Adrenal gland (tissue), 12 donors: ENCODE measurements around the gene NIPAL3. TPM values are rescaled to one million over a fixed set of nuclear protein-coding genes. Genes with fewer than 3 reads are reported as not detected.

Experiments used
- DNase-seq, 7 donors: peaks; one replicate each; pipeline ENCODE4 v3.0.0-alpha.2; 2019 to 2020
- H3K27ac ChIP-seq, 5 donors: fragments of 200-600 bp; sonication (generic) in 4 of 5; 1 replicate in 3 of 5; 2 replicates in 2 of 5; pipeline versions ENCODE4 v1.5.1 to v1.8.0; 2016 to 2020; ENCODE audit warnings: mild to moderate bottlenecking in 1 of 5
- H3K27me3 ChIP-seq: fragments of 200-600 bp; 2 replicates; pipeline ENCODE4 v1.8.0; 2021
- H3K36me3 ChIP-seq, 2 donors: fragments of 200-600 bp; replicated peaks in 1 of 2; 1 replicate in 1 of 2; 2 replicates in 1 of 2; pipeline versions ENCODE4 v1.5.1 to v1.8.0; 2018 to 2022
- H3K4me1 ChIP-seq, 2 donors: fragments of 200-600 bp; replicated peaks in 1 of 2; 1 replicate in 1 of 2; 2 replicates in 1 of 2; pipeline versions ENCODE4 v1.5.1 to v1.8.0; 2018 to 2021
- H3K4me3 ChIP-seq, 4 donors: fragments of 200-600 bp; sonication (generic) in 3 of 4; one replicate each; pipeline ENCODE4 v1.5.1; 2016 to 2018
- H3K9me3 ChIP-seq, 3 donors: fragments of 200-600 bp; sonication (generic) in 1 of 3; replicated peaks in 1 of 3; 1 replicate in 2 of 3; 2 replicates in 1 of 3; pipeline versions ENCODE4 v1.5.1 to v1.8.0; 2016 to 2021
- POLR2A ChIP-seq, 2 donors: fragments of 450-650 bp; IDR thresholded peaks; one replicate each; pipeline ENCODE4 v1.6.1; 2017; ENCODE audit warnings: antibody characterized with exemption in 2 of 2, mild to moderate bottlenecking in 2 of 2, moderate library complexity in 1 of 2
- WGBS, 4 donors: extraction: QIAGEN DNeasy Blood & Tissue Kit in 2 of 4; methylation state at CpG; one replicate each; pipeline versions ENCODE4 v1.1.5 to v1.1.7; 2013 to 2017; 5-methylcytosine and 5-hydroxymethylcytosine counted together
- intact Hi-C, 2 donors: fragments of 100-400 bp; cut with DNase I; formaldehyde crosslinking; loops; one replicate each; pipeline versions ENCODE4 v1.14.1 to v1.15.0; 2022 to 2023
- polyA plus RNA-seq, 3 donors: library from polyadenylated mRNA; stranded (reverse); fragments of 200-250 nt in 2 of 3; fragments of 350-450 nt in 1 of 3; fragmentation: Illumina TruSeq in 1 of 3; extraction: RNeasy Lipid Tissue Mini Kit (QIAGEN cat#74804) in 1 of 3; gene quantifications; one replicate each; pipeline ENCODE4 v1.2.3, GENCODE V29; 2013 to 2014
- total RNA-seq, 9 donors: library from RNA; depleted of rRNA in 4 of 9; stranded (reverse); fragments of >200 nt in 4 of 9; fragments of 120-200 nt in 1 of 9; fragmentation: NEBNext Ultra II Directional in 1 of 9; extraction: Animal tissue kit (Norgen Biotek cat#: 25700) in 1 of 9; gene quantifications; one replicate each; pipeline versions ENCODE4 v1.1.0 to v1.2.4, GENCODE V29; 2013 to 2023
- TF ChIP-seq, protein P1 (sequence below), 6 experiments: fragments of 450-650 bp in 4 of 6; fragments of 200-600 bp in 2 of 6; sonication (generic) in 1 of 6; IDR thresholded peaks; 1 replicate in 5 of 6; 2 replicates in 1 of 6; pipeline versions ENCODE4 v1.5.1 to v1.8.0; 2016 to 2021; ENCODE audit warnings: antibody characterized with exemption in 6 of 6, mild to moderate bottlenecking in 2 of 6, moderate library complexity in 1 of 6
- donor health status: healthy with polysubstance abuse.
- donor health status: Bipolar disorder and iron deficiency.
- donor health status: DM: yes; HTN: yes; CAD: no.
- donor health status: DM: no; HTN: no; CAD: no.
- donor health status: DM: no; HTN: no; CAD: no.
- donor health status: DM: yes; HTN: yes; CAD: no.

Gene NIPAL3
- total and polyA plus RNA-seq, 12 donors = 5.6 to 88.4 (median 28.0) TPM

GRCh38 chr1:24465099-24465498 lies 49.5 kb downstream of the NIPAL3 start:
- TF ChIP-seq, protein P1, sequence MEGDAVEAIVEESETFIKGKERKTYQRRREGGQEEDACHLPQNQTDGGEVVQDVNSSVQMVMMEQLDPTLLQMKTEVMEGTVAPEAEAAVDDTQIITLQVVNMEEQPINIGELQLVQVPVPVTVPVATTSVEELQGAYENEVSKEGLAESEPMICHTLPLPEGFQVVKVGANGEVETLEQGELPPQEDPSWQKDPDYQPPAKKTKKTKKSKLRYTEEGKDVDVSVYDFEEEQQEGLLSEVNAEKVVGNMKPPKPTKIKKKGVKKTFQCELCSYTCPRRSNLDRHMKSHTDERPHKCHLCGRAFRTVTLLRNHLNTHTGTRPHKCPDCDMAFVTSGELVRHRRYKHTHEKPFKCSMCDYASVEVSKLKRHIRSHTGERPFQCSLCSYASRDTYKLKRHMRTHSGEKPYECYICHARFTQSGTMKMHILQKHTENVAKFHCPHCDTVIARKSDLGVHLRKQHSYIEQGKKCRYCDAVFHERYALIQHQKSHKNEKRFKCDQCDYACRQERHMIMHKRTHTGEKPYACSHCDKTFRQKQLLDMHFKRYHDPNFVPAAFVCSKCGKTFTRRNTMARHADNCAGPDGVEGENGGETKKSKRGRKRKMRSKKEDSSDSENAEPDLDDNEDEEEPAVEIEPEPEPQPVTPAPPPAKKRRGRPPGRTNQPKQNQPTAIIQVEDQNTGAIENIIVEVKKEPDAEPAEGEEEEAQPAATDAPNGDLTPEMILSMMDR (IDR thresholded peaks at IDR 0.05) = no peak
- no peak for TF ChIP-seq POLR2A (IDR thresholded peaks at IDR 0.05)
- intact Hi-C loops = no loop called here
- no peak for DNase-seq
- H3K36me3 ChIP-seq = peaks cover 0 to 3% of the 10 kb centered on the region in 2 donors
- no peaks in the 10 kb centered on the region for H3K4me1 ChIP-seq
- H3K27me3 ChIP-seq = no peaks in the 10 kb centered on the region
- 71 to 86% (median 81%) methylated on average over 4 of the region's 4 CpGs for WGBS, 4 donors
- no peaks in the 10 kb centered on the region for H3K9me3 ChIP-seq
- H3K27ac ChIP-seq = no peak overlapping the region
- H3K4me3 ChIP-seq = no peak overlapping the region

- no peak overlapping the region for H3K4me3 ChIP-seq
- no peaks in the 10 kb centered on the region for H3K36me3 ChIP-seq
- intact Hi-C loops = no loop called here
- H3K9me3 ChIP-seq = no peaks in the 10 kb centered on the region
- no peak for TF ChIP-seq POLR2A (IDR thresholded peaks at IDR 0.05)
- TF ChIP-seq, protein P1 (IDR thresholded peaks at IDR 0.05) = no peak
- no peaks in the 10 kb centered on the region for H3K4me1 ChIP-seq
- H3K27ac ChIP-seq = no peak overlapping the region
- WGBS, 4 donors = 91 to 96% (median 95%) methylated on average over 2 of the region's 2 CpGs
- no peaks in the 10 kb centered on the region for H3K27me3 ChIP-seq
- DNase-seq = no peak
Measured at GRCh38 chr1:24465638-24466037, 50.0 kb downstream of the NIPAL3 start.

DNA sequence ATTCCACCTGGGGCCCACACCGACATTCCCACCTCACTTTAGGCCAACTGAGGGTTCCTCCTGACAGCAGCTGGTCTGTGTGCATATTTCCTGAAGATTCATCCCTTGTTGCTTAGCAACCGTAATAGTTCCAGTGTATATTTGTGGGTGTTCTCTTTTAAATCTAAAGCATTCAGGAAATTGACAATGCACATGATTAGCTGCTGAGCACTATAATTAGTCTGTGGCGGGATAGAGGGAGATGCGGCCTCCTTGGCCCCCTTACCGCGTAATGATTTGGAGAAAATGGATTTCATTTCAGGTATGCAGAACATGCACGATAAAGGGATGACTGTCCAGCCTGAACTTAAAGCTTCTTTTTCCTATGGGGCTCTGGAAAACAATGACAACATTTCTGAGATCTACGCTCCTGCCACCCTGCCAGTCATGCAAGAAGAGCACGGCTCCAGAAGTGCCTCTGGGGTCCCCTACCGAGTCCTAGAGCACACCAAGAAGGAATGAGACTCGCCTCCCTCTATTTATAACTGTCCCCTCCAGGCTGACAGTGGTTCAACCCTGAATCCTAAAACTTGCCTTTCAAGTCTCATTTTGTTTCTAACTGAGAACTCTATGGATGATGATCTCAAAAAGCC lies 53.2 kb downstream of the NIPAL3 start:
- 89 to 94% (median 92%) methylated on average over 11 of the region's 11 CpGs for WGBS, 4 donors
- DNase-seq = no peak
- Histone ChIP-seq H3K4me3 (no peak overlapping the region), H3K36me3 (no peaks in the 10 kb centered on the region), H3K27ac (no peak overlapping the region), H3K9me3 (no peaks in the 10 kb centered on the region), H3K4me1 (no peaks in the 10 kb centered on the region), H3K27me3 (no peaks in the 10 kb centered on the region)
- TF ChIP-seq, protein P1 (IDR thresholded peaks at IDR 0.05) = no peak
- TF ChIP-seq POLR2A (IDR thresholded peaks at IDR 0.05) = no peak
- intact Hi-C loops = no loop called here

GRCh38 chr1:24470592-24470991 lies 55.0 kb downstream of the NIPAL3 start:
- TF ChIP-seq, protein P1 (IDR thresholded peaks at IDR 0.05) = no peak
- no peak for TF ChIP-seq POLR2A (IDR thresholded peaks at IDR 0.05)
- no peaks in the 10 kb centered on the region for H3K27me3 ChIP-seq

More at GRCh38 chr1:24470592-24470991, 55.0 kb downstream of the NIPAL3 start:
- Histone ChIP-seq H3K27ac (no peak overlapping the region), H3K4me3 (no peak overlapping the region), H3K9me3 (no peaks in the 10 kb centered on the region), H3K4me1 (no peaks in the 10 kb centered on the region), H3K36me3 (no peaks in the 10 kb centered on the region)
- WGBS, 4 donors = 90 to 93% (median 90%) methylated on average over 2 of the region's 2 CpGs
- intact Hi-C loops = no loop called here
- no peak for DNase-seq
